ENCODE measurements around the gene HCN2. TPM values are rescaled to one million over a fixed set of nuclear protein-coding genes. Genes with fewer than 3 reads are reported as not detected.
A peak's percentile ranks its signal among the peaks of the same experiment; 100 is the strongest.

Gene HCN2
- total RNA-seq, 1 donor from 2014 or later: 0.25 TPM

- H3K9me3 ChIP-seq: no peaks in the 10 kb centered on the region
- no peaks in the 10 kb centered on the region for H3K27me3 ChIP-seq
- no peak for TF ChIP-seq POLR2A (IDR thresholded peaks at IDR 0.05)
- no peak for TF ChIP-seq POLR2AphosphoS5 (IDR thresholded peaks at IDR 0.05; ENCODE audit: insufficient read depth in 1 of 2, low read depth in 1 of 2)
- TF ChIP-seq, protein P1, sequence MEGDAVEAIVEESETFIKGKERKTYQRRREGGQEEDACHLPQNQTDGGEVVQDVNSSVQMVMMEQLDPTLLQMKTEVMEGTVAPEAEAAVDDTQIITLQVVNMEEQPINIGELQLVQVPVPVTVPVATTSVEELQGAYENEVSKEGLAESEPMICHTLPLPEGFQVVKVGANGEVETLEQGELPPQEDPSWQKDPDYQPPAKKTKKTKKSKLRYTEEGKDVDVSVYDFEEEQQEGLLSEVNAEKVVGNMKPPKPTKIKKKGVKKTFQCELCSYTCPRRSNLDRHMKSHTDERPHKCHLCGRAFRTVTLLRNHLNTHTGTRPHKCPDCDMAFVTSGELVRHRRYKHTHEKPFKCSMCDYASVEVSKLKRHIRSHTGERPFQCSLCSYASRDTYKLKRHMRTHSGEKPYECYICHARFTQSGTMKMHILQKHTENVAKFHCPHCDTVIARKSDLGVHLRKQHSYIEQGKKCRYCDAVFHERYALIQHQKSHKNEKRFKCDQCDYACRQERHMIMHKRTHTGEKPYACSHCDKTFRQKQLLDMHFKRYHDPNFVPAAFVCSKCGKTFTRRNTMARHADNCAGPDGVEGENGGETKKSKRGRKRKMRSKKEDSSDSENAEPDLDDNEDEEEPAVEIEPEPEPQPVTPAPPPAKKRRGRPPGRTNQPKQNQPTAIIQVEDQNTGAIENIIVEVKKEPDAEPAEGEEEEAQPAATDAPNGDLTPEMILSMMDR (IDR thresholded peaks at IDR 0.05): no peak
- H3K4me3 ChIP-seq: no peak overlapping the region
- H3K4me1 ChIP-seq: peaks cover 28% of the 10 kb centered on the region
- DNase-seq (ENCODE audit: extremely low spot score in 2 of 2): no peak
- H3K36me3 ChIP-seq: no peaks in the 10 kb centered on the region
- intact Hi-C loops (cut with DNase I): no loop called here
- no peak overlapping the region for H3K27ac ChIP-seq
Measured at GRCh38 chr19:555474-555808, 34.2 kb upstream of the HCN2 start.

GRCh38 chr19:556611-557382 is 32.9 kb upstream of the HCN2 start:
- Histone ChIP-seq H3K4me1 (peaks cover 19% of the 10 kb centered on the region), H3K4me3 (no peak overlapping the region), H3K27ac (no peak overlapping the region), H3K36me3 (no peaks in the 10 kb centered on the region), H3K27me3 (no peaks in the 10 kb centered on the region), H3K9me3 (no peaks in the 10 kb centered on the region)
- intact Hi-C loops (cut with DNase I): no loop called here
- TF ChIP-seq POLR2A (IDR thresholded peaks at IDR 0.05) (no peak), POLR2AphosphoS5 (IDR thresholded peaks at IDR 0.05; ENCODE audit: insufficient read depth in 1 of 2, low read depth in 1 of 2) (no peak)
- TF ChIP-seq, protein P1 (IDR thresholded peaks at IDR 0.05): no peak
- no peak for DNase-seq (ENCODE audit: extremely low spot score in 2 of 2)

- H3K9me3 ChIP-seq: no peaks in the 10 kb centered on the region
- H3K27ac ChIP-seq: no peak overlapping the region
- intact Hi-C loops (cut with DNase I): no loop called here
- H3K27me3 ChIP-seq: no peaks in the 10 kb centered on the region
- peaks cover 19% of the 10 kb centered on the region for H3K4me1 ChIP-seq
- no peaks in the 10 kb centered on the region for H3K36me3 ChIP-seq
- no peak for DNase-seq (ENCODE audit: extremely low spot score in 2 of 2)
- TF ChIP-seq POLR2A (IDR thresholded peaks at IDR 0.05) (no peak), POLR2AphosphoS5 (IDR thresholded peaks at IDR 0.05; ENCODE audit: insufficient read depth in 1 of 2, low read depth in 1 of 2) (no peak)
- TF ChIP-seq, protein P1 (IDR thresholded peaks at IDR 0.05): no peak
- H3K4me3 ChIP-seq: no peak overlapping the region
Measured at GRCh38 chr19:558770-559439, 30.8 kb upstream of the HCN2 start.

DNA sequence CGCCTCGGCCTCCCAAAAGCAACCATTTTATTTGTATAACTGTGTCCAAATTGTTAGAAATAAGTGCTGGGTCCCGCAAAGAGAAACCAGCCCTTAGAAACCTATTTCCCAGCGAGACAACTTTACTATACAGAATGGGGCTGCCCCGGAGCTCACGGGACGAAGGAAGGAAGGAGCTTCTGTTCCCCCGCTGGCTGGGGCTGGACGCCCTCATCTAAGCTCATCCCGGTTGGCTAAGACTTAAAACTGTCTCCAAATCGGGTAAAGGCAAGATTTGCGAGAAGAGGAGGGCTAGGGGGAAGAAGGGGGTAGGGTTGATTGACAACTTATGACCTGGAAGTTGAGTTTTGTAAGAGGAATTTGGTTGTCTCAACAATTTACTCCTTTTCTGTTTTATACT is 29.6 kb upstream of the HCN2 start:
- Histone ChIP-seq H3K36me3 (no peaks in the 10 kb centered on the region), H3K4me3 (no peak overlapping the region), H3K27me3 (no peaks in the 10 kb centered on the region), H3K9me3 (no peaks in the 10 kb centered on the region), H3K4me1 (peaks cover 19% of the 10 kb centered on the region), H3K27ac (no peak overlapping the region)
- DNase-seq (ENCODE audit: extremely low spot score in 2 of 2): no peak
- intact Hi-C loops (cut with DNase I): no loop called here
- TF ChIP-seq, protein P1 (IDR thresholded peaks at IDR 0.05): no peak
- TF ChIP-seq POLR2AphosphoS5 (IDR thresholded peaks at IDR 0.05; ENCODE audit: insufficient read depth in 1 of 2, low read depth in 1 of 2) (no peak), POLR2A (IDR thresholded peaks at IDR 0.05) (no peak)

- intact Hi-C loops (cut with DNase I): no loop called here
- Histone ChIP-seq H3K27me3 (no peaks in the 10 kb centered on the region), H3K36me3 (no peaks in the 10 kb centered on the region), H3K4me3 (peak overlapping the region in 1 of 2 donors; percentile 17), H3K4me1 (peaks cover 16% of the 10 kb centered on the region), H3K9me3 (no peaks in the 10 kb centered on the region), H3K27ac (peak overlapping the region; percentile 35)
- no peak for TF ChIP-seq POLR2A (IDR thresholded peaks at IDR 0.05)
- peak; percentile 64 to 89 for TF ChIP-seq POLR2AphosphoS5 (IDR thresholded peaks at IDR 0.05; ENCODE audit: insufficient read depth in 1 of 2, low read depth in 1 of 2)
- TF ChIP-seq, protein P1 (IDR thresholded peaks at IDR 0.05): no peak
- DNase-seq (ENCODE audit: extremely low spot score in 2 of 2): peak in 1 of 2 donors; percentile 93
Measured at GRCh38 chr19:566403-566802, 23.3 kb upstream of the HCN2 start.

Measured in vagina (tissue), 2 donors.